NAMALWA (cell line): ENCODE results near the gene FOXA2.

Experiments used
- DNase-seq: peaks from one replicate; pipeline ENCODE4 v3.0.0-alpha.2; 2015; ENCODE audit warnings: low spot score

Gene FOXA2

GRCh38 chr20:22583773-22584521 lies 425 bp downstream of the FOXA2 start:
- DNase-seq, result no peak

- no peak for DNase-seq
Observed at GRCh38 chr20:22582964-22583772, 1.2 kb downstream of the FOXA2 start.

- no peak for DNase-seq
Observed at GRCh38 chr20:22582386-22582963, 1.9 kb downstream of the FOXA2 start.

- DNase-seq, result no peak
Observed at GRCh38 chr20:22581437-22582385, 2.7 kb downstream of the FOXA2 start.

GRCh38 chr20:22579711-22580697 lies 4.4 kb downstream of the FOXA2 start:
- no peak for DNase-seq

GRCh38 chr20:22579119-22579427 lies 5.3 kb downstream of the FOXA2 start:
- DNase-seq, result no peak

- DNase-seq, result no peak
Observed at GRCh38 chr20:22578221-22579118, 5.9 kb downstream of the FOXA2 start.

- DNase-seq, result no peak
Observed at GRCh38 chr20:22577515-22578220, 6.7 kb downstream of the FOXA2 start.

GRCh38 chr20:22576733-22577514 lies 7.4 kb downstream of the FOXA2 start:
- DNase-seq, result no peak

- DNase-seq, result no peak
Observed at GRCh38 chr20:22576273-22576672, 8.1 kb downstream of the FOXA2 start.

GRCh38 chr20:22575737-22576136 lies 8.6 kb downstream of the FOXA2 start:
- no peak for DNase-seq

GRCh38 chr20:22575087-22575721 lies 9.2 kb downstream of the FOXA2 start:
- no peak for DNase-seq

GRCh38 chr20:22574545-22575086 lies 9.8 kb downstream of the FOXA2 start:
- DNase-seq, result no peak

GRCh38 chr20:22572491-22572890 lies 11.9 kb downstream of the FOXA2 start:
- DNase-seq, result no peak

GRCh38 chr20:22572023-22572422 lies 12.3 kb downstream of the FOXA2 start:
- DNase-seq, result no peak

GRCh38 chr20:22569353-22569752 lies 15.0 kb downstream of the FOXA2 start:
- DNase-seq, result no peak

GRCh38 chr20:22568872-22569344 lies 15.5 kb downstream of the FOXA2 start:
- no peak for DNase-seq
